Astrocyte (in vitro differentiated cells and primary cell): ENCODE data around the gene PARM1. TPM values are rescaled to one million over a fixed set of nuclear protein-coding genes. Genes with fewer than 3 reads are reported as not detected.

Experiments
- DNase-seq: peaks from one replicate; pipeline ENCODE4 v3.0.0-alpha.2; 2010; ENCODE audit warnings: low read depth
- FAIRE-seq: peaks from 2 replicates; lab custom pipeline; 2011; peaks lifted over from hg19 to GRCh38; lab: Jason Lieb, UNC
- H2AFZ ChIP-seq: 2 replicates; pipeline ENCODE4 v1.6.0; 2012; ENCODE audit warnings: low read depth, low read length, inconsistent platforms
- H3K27ac ChIP-seq: 2 replicates; pipeline ENCODE4 v1.5.1; 2011; ENCODE audit warnings: low read depth, low read length, inconsistent platforms
- H3K27me3 ChIP-seq: 2 replicates; pipeline ENCODE4 v1.6.0; 2011; ENCODE audit warnings: low read length, inconsistent platforms; ENCODE audit not compliant: insufficient read depth
- H3K36me3 ChIP-seq: 2 replicates; pipeline ENCODE4 v1.5.1; 2011; ENCODE audit warnings: low read length, inconsistent platforms; ENCODE audit not compliant: insufficient read depth
- H3K4me1 ChIP-seq: 2 replicates; pipeline ENCODE4 v1.5.1; 2011; ENCODE audit warnings: low read length, inconsistent platforms; ENCODE audit not compliant: insufficient read depth
- H3K4me2 ChIP-seq: 2 replicates; pipeline ENCODE4 v1.6.0; 2012; ENCODE audit warnings: low read length, inconsistent platforms
- H3K4me3 ChIP-seq: 2 replicates; pipeline ENCODE4 v1.5.1; 2011; ENCODE audit warnings: low read depth, mild to moderate bottlenecking, low read length, inconsistent platforms; ENCODE audit not compliant: insufficient read depth
- H3K79me2 ChIP-seq: 2 replicates; pipeline ENCODE4 v1.6.0; 2012; ENCODE audit warnings: mild to moderate bottlenecking, low read length, inconsistent platforms; ENCODE audit not compliant: insufficient read depth
- H3K9ac ChIP-seq: 2 replicates; pipeline ENCODE4 v1.6.0; 2012; ENCODE audit warnings: mild to moderate bottlenecking, low read length, inconsistent platforms
- H3K9me3 ChIP-seq: 2 replicates; pipeline ENCODE4 v1.5.1; 2012; ENCODE audit warnings: low read depth, mild to moderate bottlenecking, low read length, inconsistent platforms; ENCODE audit not compliant: insufficient read depth
- H4K20me1 ChIP-seq: 2 replicates; pipeline ENCODE4 v1.6.0; 2012; ENCODE audit warnings: low read length, inconsistent platforms; ENCODE audit not compliant: insufficient read depth
- H3K27ac Mint-ChIP-seq: one replicate; pipeline ENCODE4 v1.8.0; 2021; ENCODE audit warnings: mild to moderate bottlenecking, mixed read lengths; ENCODE audit not compliant: unreplicated experiment
- H3K27me3 Mint-ChIP-seq: one replicate; pipeline ENCODE4 v1.8.0; 2021; ENCODE audit warnings: low read depth, mixed read lengths; ENCODE audit not compliant: unreplicated experiment
- H3K36me3 Mint-ChIP-seq: one replicate; pipeline ENCODE4 v1.8.0; 2021; ENCODE audit warnings: low read depth, mixed read lengths; ENCODE audit not compliant: unreplicated experiment
- H3K4me1 Mint-ChIP-seq: one replicate; pipeline ENCODE4 v1.8.0; 2021; ENCODE audit warnings: low read depth, mixed read lengths; ENCODE audit not compliant: unreplicated experiment
- H3K4me3 Mint-ChIP-seq: one replicate; pipeline ENCODE4 v1.8.0; 2021; ENCODE audit warnings: mild to moderate bottlenecking, moderate library complexity, mixed read lengths; ENCODE audit not compliant: unreplicated experiment
- H3K9me3 Mint-ChIP-seq: one replicate; pipeline ENCODE4 v1.8.0; 2021; ENCODE audit warnings: mild to moderate bottlenecking, mixed read lengths; ENCODE audit not compliant: unreplicated experiment
- EZH2 ChIP-seq: IDR thresholded peaks from 2 replicates; pipeline ENCODE4 v1.6.1; 2012; ENCODE audit warnings: mild to moderate bottlenecking, low read length, inconsistent platforms; ENCODE audit not compliant: insufficient read depth
- total RNA-seq: library from RNA; stranded (reverse); gene quantifications from 2 replicates; pipeline ENCODE4 v1.2.1, GENCODE V29; 2021
- TF ChIP-seq, protein P1 (sequence below): IDR thresholded peaks from 2 replicates; pipeline ENCODE4 v1.5.1; 2011; ENCODE audit warnings: low read depth, mild to moderate bottlenecking, inconsistent platforms, low read length, moderate library complexity; ENCODE audit not compliant: insufficient read depth

PARM1 gene
- total RNA-seq, 1 donor from 2014 or later, result 1.2 TPM

GRCh38 chr4:75036046-75036830, 103.3 kb downstream of the PARM1 start:
- Histone ChIP-seq H3K27ac (no peak overlapping the region), H2AFZ (no peak overlapping the region), H3K79me2 (no peaks in the 10 kb centered on the region), H3K4me3 (no peak overlapping the region), H3K27me3 (no peaks in the 10 kb centered on the region), H3K4me1 (no peaks in the 10 kb centered on the region), H3K9ac (no peak overlapping the region), H3K9me3 (no peaks in the 10 kb centered on the region), H4K20me1 (no peaks in the 10 kb centered on the region), H3K36me3 (no peaks in the 10 kb centered on the region), H3K4me2 (no peak overlapping the region)
- FAIRE-seq, result no peak
- Mint-ChIP-seq H3K4me3 (no peak overlapping the region), H3K36me3 (no peaks in the 10 kb centered on the region), H3K4me1 (no peaks in the 10 kb centered on the region), H3K27me3 (no peaks in the 10 kb centered on the region), H3K9me3 (peaks cover 3% of the 10 kb centered on the region), H3K27ac (no peak overlapping the region)
- DNase-seq, result no peak
- TF ChIP-seq EZH2, result no peak
- TF ChIP-seq, protein P1, sequence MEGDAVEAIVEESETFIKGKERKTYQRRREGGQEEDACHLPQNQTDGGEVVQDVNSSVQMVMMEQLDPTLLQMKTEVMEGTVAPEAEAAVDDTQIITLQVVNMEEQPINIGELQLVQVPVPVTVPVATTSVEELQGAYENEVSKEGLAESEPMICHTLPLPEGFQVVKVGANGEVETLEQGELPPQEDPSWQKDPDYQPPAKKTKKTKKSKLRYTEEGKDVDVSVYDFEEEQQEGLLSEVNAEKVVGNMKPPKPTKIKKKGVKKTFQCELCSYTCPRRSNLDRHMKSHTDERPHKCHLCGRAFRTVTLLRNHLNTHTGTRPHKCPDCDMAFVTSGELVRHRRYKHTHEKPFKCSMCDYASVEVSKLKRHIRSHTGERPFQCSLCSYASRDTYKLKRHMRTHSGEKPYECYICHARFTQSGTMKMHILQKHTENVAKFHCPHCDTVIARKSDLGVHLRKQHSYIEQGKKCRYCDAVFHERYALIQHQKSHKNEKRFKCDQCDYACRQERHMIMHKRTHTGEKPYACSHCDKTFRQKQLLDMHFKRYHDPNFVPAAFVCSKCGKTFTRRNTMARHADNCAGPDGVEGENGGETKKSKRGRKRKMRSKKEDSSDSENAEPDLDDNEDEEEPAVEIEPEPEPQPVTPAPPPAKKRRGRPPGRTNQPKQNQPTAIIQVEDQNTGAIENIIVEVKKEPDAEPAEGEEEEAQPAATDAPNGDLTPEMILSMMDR, result no peak

DNA sequence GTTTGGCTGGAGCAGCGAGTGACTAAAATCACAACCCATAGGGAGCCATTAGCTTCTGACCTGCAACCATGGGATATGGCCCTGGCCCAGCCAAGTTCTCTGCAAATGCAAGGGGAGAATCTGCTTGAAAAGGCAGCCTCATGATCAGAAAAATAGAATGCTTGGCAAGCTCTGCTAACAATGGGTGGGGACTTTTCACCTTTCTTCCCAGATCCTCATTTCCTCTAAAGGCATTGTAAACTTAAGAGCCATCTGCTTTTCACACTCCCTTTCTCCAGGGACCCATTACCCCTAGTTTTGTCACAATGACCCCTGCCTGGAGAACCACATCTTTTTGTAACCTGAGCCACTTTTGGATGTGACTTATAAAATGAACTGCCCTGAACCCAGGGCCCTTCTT, 104.3 kb downstream of the PARM1 start:
- Histone ChIP-seq H3K4me2 (no peak overlapping the region), H3K27ac (no peak overlapping the region), H3K27me3 (no peaks in the 10 kb centered on the region), H3K9me3 (no peaks in the 10 kb centered on the region), H3K79me2 (no peaks in the 10 kb centered on the region), H3K4me3 (no peak overlapping the region), H3K4me1 (no peaks in the 10 kb centered on the region), H3K36me3 (no peaks in the 10 kb centered on the region), H3K9ac (no peak overlapping the region), H4K20me1 (no peaks in the 10 kb centered on the region), H2AFZ (no peak overlapping the region)
- TF ChIP-seq, protein P1, result no peak
- no peak for TF ChIP-seq EZH2
- Mint-ChIP-seq H3K4me3 (no peak overlapping the region), H3K4me1 (no peaks in the 10 kb centered on the region), H3K36me3 (no peaks in the 10 kb centered on the region), H3K27me3 (no peaks in the 10 kb centered on the region), H3K9me3 (peaks cover 3% of the 10 kb centered on the region), H3K27ac (no peak overlapping the region)
- DNase-seq, result no peak
- FAIRE-seq, result no peak

DNA sequence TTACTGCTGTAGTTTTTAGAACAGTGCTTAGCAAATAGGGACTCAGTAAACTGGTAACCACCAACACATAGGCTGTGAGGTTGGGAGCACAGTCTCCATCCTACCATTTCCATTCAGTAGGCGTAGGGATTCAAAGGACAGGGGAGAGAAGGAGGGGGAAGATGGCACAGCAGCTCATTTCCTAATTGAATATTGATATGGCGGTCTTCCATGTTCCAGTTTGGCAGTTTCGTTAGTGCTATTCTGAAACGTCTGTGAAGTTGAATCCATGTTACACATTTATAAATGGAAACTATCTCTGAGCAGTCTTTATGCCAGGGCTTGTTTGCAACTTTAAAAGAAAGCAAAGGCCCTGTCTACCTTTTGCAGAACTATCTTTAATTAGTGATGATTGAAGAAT, 105.5 kb downstream of the PARM1 start:
- no peak for DNase-seq
- no peak overlapping the region for H3K27ac ChIP-seq
- Mint-ChIP-seq H3K4me3 (no peak overlapping the region), H3K27me3 (no peaks in the 10 kb centered on the region), H3K9me3 (peaks cover 3% of the 10 kb centered on the region), H3K4me1 (no peaks in the 10 kb centered on the region), H3K27ac (no peak overlapping the region), H3K36me3 (no peaks in the 10 kb centered on the region)
- no peaks in the 10 kb centered on the region for H3K36me3 ChIP-seq
- no peaks in the 10 kb centered on the region for H3K27me3 ChIP-seq
- H2AFZ ChIP-seq, result no peak overlapping the region
- no peaks in the 10 kb centered on the region for H3K4me1 ChIP-seq
- no peak for FAIRE-seq
- H4K20me1 ChIP-seq, result no peaks in the 10 kb centered on the region
- H3K9ac ChIP-seq, result no peak overlapping the region
- no peak overlapping the region for H3K4me3 ChIP-seq
- no peak overlapping the region for H3K4me2 ChIP-seq
- no peaks in the 10 kb centered on the region for H3K79me2 ChIP-seq
- H3K9me3 ChIP-seq, result no peaks in the 10 kb centered on the region
- TF ChIP-seq EZH2, result no peak
- TF ChIP-seq, protein P1, result no peak
